H1 (cell line): ENCODE data around the gene ATG4D. TPM values are rescaled to one million over a fixed set of nuclear protein-coding genes. Genes with fewer than 3 reads are reported as not detected.
A peak's percentile ranks its signal among the peaks of the same experiment; 100 is the strongest.

Source experiments
- CTCF ChIA-PET: fragments of 300-600 bp; sonication (Branson Sonifier 250); formaldehyde crosslinking; loops from one replicate; lab custom pipeline; 2021; ENCODE audit not compliant: partially characterized antibody; lab: Charles Lee
- POLR2A ChIA-PET: fragments of 300-600 bp; sonication (Branson Sonifier 250); formaldehyde crosslinking; loops from one replicate; lab custom pipeline; 2021; ENCODE audit warnings: inconsistent platforms; ENCODE audit not compliant: partially characterized antibody; lab: Charles Lee
- DNase-seq, 2 experiments: peaks; one replicate each; pipeline versions ENCODE4 v3.0.0 to v3.0.0-alpha.2; 2010 to 2022; ENCODE audit warnings: low spot score in 2 of 2, low read depth in 1 of 2, mixed read lengths in 1 of 2
- FAIRE-seq: peaks from 2 replicates; lab custom pipeline; 2011; peaks lifted over from hg19 to GRCh38; lab: Jason Lieb, UNC
- H2AFZ ChIP-seq: 2 replicates; pipeline ENCODE4 v1.8.1; 2012; ENCODE audit warnings: low read length, inconsistent platforms
- H2AK5ac ChIP-seq: 2 replicates; pipeline ENCODE4 v1.6.1; 2013; ENCODE audit warnings: low read depth, low read length
- H2BK120ac ChIP-seq: replicated peaks from 2 replicates; pipeline ENCODE3; 2013; ENCODE audit warnings: low read depth, low read length, inconsistent platforms
- H2BK12ac ChIP-seq: 2 replicates; pipeline ENCODE4 v1.6.1; 2013; ENCODE audit warnings: low read depth, low read length
- H2BK15ac ChIP-seq: 2 replicates; pipeline ENCODE4 v1.6.1; 2013; ENCODE audit warnings: low read length
- H2BK20ac ChIP-seq: 2 replicates; pipeline ENCODE4 v1.6.1; 2013; ENCODE audit warnings: low read length
- H2BK5ac ChIP-seq: 2 replicates; pipeline ENCODE4 v1.6.1; 2013; ENCODE audit warnings: low read depth, low read length
- H3K14ac ChIP-seq: 2 replicates; pipeline ENCODE4 v1.6.1; 2013; ENCODE audit warnings: inconsistent platforms; ENCODE audit not compliant: insufficient read length
- H3K18ac ChIP-seq: 2 replicates; pipeline ENCODE4 v1.6.1; 2013; ENCODE audit warnings: low read length; ENCODE audit errors: extremely low read depth
- H3K23ac ChIP-seq: 2 replicates; pipeline ENCODE4 v1.6.1; 2013; ENCODE audit warnings: inconsistent platforms; ENCODE audit not compliant: insufficient read length
- H3K23me2 ChIP-seq: 2 replicates; pipeline ENCODE4 v1.6.1; 2013; ENCODE audit warnings: low read depth, low read length
- H3K27ac ChIP-seq: 2 replicates; pipeline ENCODE4 v1.6.1; 2011; ENCODE audit warnings: low read depth, low read length, inconsistent platforms
- H3K27me3 ChIP-seq, 4 experiments: replicated peaks in 1 of 4; 1 replicate in 1 of 4; 2 replicates in 3 of 4; pipeline versions ENCODE4 v1.6.1 to v1.8.1; 2011 to 2013; ENCODE audit warnings: low read length in 3 of 4, mild to moderate bottlenecking in 3 of 4, inconsistent platforms in 2 of 4, mixed read lengths in 2 of 4, moderate library complexity in 1 of 4; ENCODE audit not compliant: control insufficient read depth in 3 of 4, insufficient read depth in 3 of 4; ENCODE audit errors: extremely low read depth in 1 of 4
- H3K36me3 ChIP-seq, 4 experiments: 2 replicates each; pipeline versions ENCODE4 v1.6.1 to v1.8.1; 2011 to 2013; ENCODE audit warnings: mild to moderate bottlenecking in 4 of 4, low read length in 3 of 4, moderate library complexity in 2 of 4, control low read depth in 1 of 4, inconsistent platforms in 1 of 4; ENCODE audit not compliant: insufficient read depth in 4 of 4, control insufficient read depth in 2 of 4
- H3K4ac ChIP-seq: replicated peaks from 2 replicates; pipeline ENCODE3; 2013; ENCODE audit warnings: low read length, low read depth, mixed read lengths, inconsistent platforms; ENCODE audit not compliant: insufficient read length
- H3K4me1 ChIP-seq, 4 experiments: replicated peaks in 1 of 4; 1 replicate in 1 of 4; 2 replicates in 3 of 4; pipeline versions ENCODE4 v1.6.1 to v1.8.1; 2011 to 2013; ENCODE audit warnings: low read length in 3 of 4, inconsistent platforms in 2 of 4, mixed read lengths in 1 of 4; ENCODE audit not compliant: insufficient read depth in 4 of 4, control insufficient read depth in 3 of 4
- H3K4me2 ChIP-seq, 2 experiments: 2 replicates each; pipeline versions ENCODE4 v1.6.1 to v1.8.1; 2011 to 2013; ENCODE audit warnings: low read depth in 2 of 2, low read length in 2 of 2, control low read depth in 1 of 2, inconsistent platforms in 1 of 2, mild to moderate bottlenecking in 1 of 2; ENCODE audit not compliant: insufficient read depth in 1 of 2
- H3K4me3 ChIP-seq, 4 experiments: fragments of 200-600, 300-600 bp in 1 of 4; sonication (generic), shearing (Covaris generic), sonication (Bioruptor Twin) in 1 of 4; 2 replicates each; pipeline versions ENCODE4 v1.5.1 to v1.8.1; 2011 to 2016; ENCODE audit warnings: low read length in 4 of 4, low read depth in 3 of 4, control low read depth in 2 of 4, inconsistent platforms in 2 of 4, mild to moderate bottlenecking in 2 of 4, mixed read lengths in 1 of 4, moderate library complexity in 1 of 4; ENCODE audit not compliant: insufficient read depth in 2 of 4; ENCODE audit errors: extremely low read depth in 1 of 4
- H3K56ac ChIP-seq: replicated peaks from 2 replicates; pipeline ENCODE3; 2013; ENCODE audit warnings: low read depth, mild to moderate bottlenecking, mixed read lengths, low read length, inconsistent platforms; ENCODE audit not compliant: insufficient read length
- H3K79me1 ChIP-seq: 2 replicates; pipeline ENCODE4 v1.6.1; 2013; ENCODE audit warnings: low read depth, low read length, control low read depth
- H3K79me2 ChIP-seq, 2 experiments: 2 replicates each; pipeline versions ENCODE4 v1.6.1 to v1.8.1; 2012 to 2013; ENCODE audit warnings: low read length in 2 of 2, mild to moderate bottlenecking in 2 of 2, inconsistent platforms in 1 of 2; ENCODE audit not compliant: insufficient read depth in 2 of 2, control insufficient read depth in 1 of 2
- H3K9ac ChIP-seq, 4 experiments: replicated peaks in 1 of 4; 1 replicate in 1 of 4; 2 replicates in 3 of 4; pipeline versions ENCODE4 v1.6.1 to v1.8.1; 2011 to 2013; ENCODE audit warnings: low read depth in 3 of 4, low read length in 3 of 4, control low read depth in 2 of 4, mild to moderate bottlenecking in 2 of 4, moderate library complexity in 2 of 4, inconsistent platforms in 1 of 4; ENCODE audit errors: extremely low read depth in 1 of 4
- H3K9me3 ChIP-seq, 2 experiments: 2 replicates each; pipeline versions ENCODE4 v1.6.1 to v1.8.1; 2012 to 2013; ENCODE audit warnings: mild to moderate bottlenecking in 2 of 2, moderate library complexity in 2 of 2, control low read depth in 1 of 2, inconsistent platforms in 1 of 2, low read depth in 1 of 2, low read length in 1 of 2, mixed read lengths in 1 of 2; ENCODE audit not compliant: insufficient read depth in 2 of 2
- H4K20me1 ChIP-seq, 2 experiments: replicated peaks in 1 of 2; 2 replicates each; pipeline versions ENCODE3 to v1.8.1; 2011 to 2013; ENCODE audit warnings: inconsistent platforms in 2 of 2, low read length in 2 of 2, mild to moderate bottlenecking in 1 of 2; ENCODE audit not compliant: insufficient read depth in 2 of 2, control insufficient read depth in 1 of 2
- H4K5ac ChIP-seq: 2 replicates; pipeline ENCODE4 v1.6.1; 2013; ENCODE audit warnings: low read length, low read depth, mixed read lengths, inconsistent platforms; ENCODE audit not compliant: insufficient read length
- H4K8ac ChIP-seq: 2 replicates; pipeline ENCODE4 v1.8.0; 2013; ENCODE audit warnings: mild to moderate bottlenecking, moderate library complexity, low read length, inconsistent platforms; ENCODE audit not compliant: insufficient read depth; ENCODE audit errors: extremely low read depth
- H4K91ac ChIP-seq: replicated peaks from 2 replicates; pipeline ENCODE3; 2013; ENCODE audit warnings: low read length, mixed read lengths, inconsistent platforms; ENCODE audit not compliant: insufficient read length
- BCL11A ChIP-seq, 2 experiments: IDR thresholded peaks; one replicate each; pipeline ENCODE4 v1.6.1; 2011; ENCODE audit warnings: low read depth in 2 of 2, low read length in 2 of 2, mild to moderate bottlenecking in 2 of 2
- CBX5 ChIP-seq: fragments of 300-800, 300-1000 bp; sonication (generic); IDR thresholded peaks from 2 replicates; pipeline ENCODE4 v1.7.1; 2016; ENCODE audit warnings: antibody characterized with exemption, low read length, low read depth
- CTBP2 ChIP-seq: IDR thresholded peaks from 2 replicates; pipeline ENCODE4 v1.7.0; 2011; ENCODE audit warnings: borderline replicate concordance, mild to moderate bottlenecking, moderate library complexity, mixed read lengths, low read length; ENCODE audit not compliant: insufficient read depth, insufficient read length
- FOSL1 ChIP-seq: IDR thresholded peaks from 2 replicates; pipeline ENCODE4 v1.6.1; 2011; ENCODE audit warnings: mild to moderate bottlenecking, low read depth, low read length, moderate library complexity; ENCODE audit not compliant: insufficient read depth
- GABPA ChIP-seq: IDR thresholded peaks from 2 replicates; pipeline ENCODE4 v1.6.1; 2011; ENCODE audit warnings: mild to moderate bottlenecking, low read length, moderate library complexity, borderline replicate concordance; ENCODE audit not compliant: insufficient read depth
- HDAC2 ChIP-seq, 2 experiments: fragments of 300-600 bp in 1 of 2; sonication (generic) in 1 of 2; IDR thresholded peaks; 2 replicates each; pipeline ENCODE4 v1.6.1; 2011 to 2012; ENCODE audit warnings: low read depth in 2 of 2, low read length in 2 of 2, mild to moderate bottlenecking in 2 of 2, moderate library complexity in 2 of 2, borderline replicate concordance in 1 of 2, inconsistent platforms in 1 of 2
- NANOG ChIP-seq: IDR thresholded peaks from 2 replicates; pipeline ENCODE4 v1.6.1; 2011; ENCODE audit warnings: low read length, low read depth, mild to moderate bottlenecking, inconsistent platforms; ENCODE audit not compliant: insufficient read depth, poor library complexity, severe bottlenecking
- POLR2A ChIP-seq, 2 experiments: IDR thresholded peaks; 1 replicate in 1 of 2; 2 replicates in 1 of 2; pipeline ENCODE4 v1.6.1; 2011; ENCODE audit warnings: low read depth in 2 of 2, low read length in 2 of 2, mild to moderate bottlenecking in 2 of 2; ENCODE audit errors: control extremely low read depth in 1 of 2
- RBBP5 ChIP-seq: IDR thresholded peaks from 2 replicates; pipeline ENCODE4 v1.7.1; 2012; ENCODE audit warnings: low read depth, mild to moderate bottlenecking, inconsistent platforms, low read length, moderate library complexity, borderline replicate concordance
- SAP30 ChIP-seq: fragments of 300-600 bp; sonication (generic); IDR thresholded peaks from 2 replicates; pipeline ENCODE4 v1.7.1; 2012; ENCODE audit warnings: low read length, moderate library complexity, mild to moderate bottlenecking, inconsistent platforms; ENCODE audit not compliant: insufficient read depth, insufficient replicate concordance
- ZNF274 ChIP-seq: IDR thresholded peaks from 2 replicates; pipeline ENCODE4 v1.7.0; 2012; ENCODE audit warnings: low read length, borderline replicate concordance; ENCODE audit errors: extremely low read depth
- WGBS, 2 experiments: shearing (Covaris generic) in 1 of 2; methylation state at CpG; one replicate each; pipeline versions ENCODE4 v1.1.6 to v1.1.7; 2013 to 2015; ENCODE audit warnings: low lambda C conversion rate in 2 of 2, mixed read lengths in 2 of 2, inconsistent platforms in 1 of 2, low coverage in 1 of 2, missing lambda C conversion rate in 1 of 2; ENCODE audit not compliant: insufficient replicate concordance in 2 of 2, insufficient coverage in 1 of 2, insufficient read length in 1 of 2; ENCODE audit errors: extremely low coverage in 1 of 2, missing lambda C conversion rate in 1 of 2; 5-methylcytosine and 5-hydroxymethylcytosine counted together
- polyA plus RNA-seq, 7 experiments: library from polyadenylated mRNA; depleted of rRNA in 3 of 7; stranded (reverse) in 5 of 7; unstranded in 2 of 7; fragments of >200 nt in 5 of 7; fragments of 200-250 nt in 2 of 7; gene quantifications; 1 replicate in 5 of 7; 2 replicates in 1 of 7; 4 replicates in 1 of 7; pipeline versions ENCODE4 v1.2.1 to v1.2.3, GENCODE V29; 2011 to 2013; ENCODE audit warnings: missing spikeins in 2 of 7, mixed read lengths in 2 of 7
- total RNA-seq: library from RNA; stranded (reverse); fragmentation: NEBNext Ultra II Directional; extraction: Animal tissue kit (Norgen Biotek cat#: 25700); gene quantifications from 2 replicates; pipeline ENCODE4 v1.2.1, GENCODE V29; 2021
- TF ChIP-seq, protein P1 (sequence below): IDR thresholded peaks from 2 replicates; pipeline ENCODE4 v1.6.1; 2011; ENCODE audit warnings: low read depth, mild to moderate bottlenecking, low read length; ENCODE audit not compliant: insufficient read depth

Gene ATG4D
- total and polyA plus RNA-seq, 2 of the 8 experiments (the other 6 are each of a cell fraction or from before 2014, with no cell fraction given) = 39.6 to 43.7 TPM

DNA sequence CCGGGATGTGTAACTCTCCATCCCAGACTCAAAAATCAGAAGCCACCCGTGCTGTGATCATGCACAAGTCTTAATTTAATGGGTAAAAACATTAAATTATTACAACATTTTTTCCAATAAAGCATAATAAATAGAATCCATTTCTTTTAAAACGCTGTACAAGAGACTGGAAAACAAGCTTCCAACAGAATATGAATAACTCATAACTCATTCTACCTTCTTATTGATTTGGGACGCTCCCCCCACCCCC is 22.6 kb downstream of the ATG4D start:
- Histone ChIP-seq H3K9ac (no peak overlapping the region), H4K8ac (no peak overlapping the region), H3K4ac (no peak overlapping the region), H4K20me1 (peaks cover 0 to 4% of the 10 kb centered on the region in 2 experiments), H3K79me2 (peaks cover 0 to 10% of the 10 kb centered on the region in 2 experiments; a peak in 2 of 4 replicates), H2BK120ac (no peak overlapping the region), H3K23ac (no peak overlapping the region), H2BK20ac (no peak overlapping the region), H4K91ac (no peak overlapping the region), H2AK5ac (no peak overlapping the region), H4K5ac (no peak overlapping the region), H3K56ac (no peak overlapping the region), H2BK5ac (no peak overlapping the region), H2AFZ (no peak overlapping the region), H3K14ac (no peak overlapping the region), H3K79me1 (peaks cover 4% of the 10 kb centered on the region; the same call in 1 of the 2 replicates), H2BK12ac (no peak overlapping the region), H2BK15ac (no peak overlapping the region), H3K27me3 (peaks cover 0 to 10% (median 7%) of the 10 kb centered on the region in 4 experiments; a peak in 4 of 7 replicates), H3K18ac (no peak overlapping the region), H3K27ac (no peak overlapping the region), H3K4me3 (peak overlapping the region; percentile 22 to 82 (median 55); a peak in 6 of 8 replicates), H3K23me2 (peaks cover 18% of the 10 kb centered on the region), H3K36me3 (peaks cover 2 to 16% (median 4%) of the 10 kb centered on the region in 4 experiments; a peak in 5 of 8 replicates), H3K9me3 (no peaks in the 10 kb centered on the region), H3K4me1 (peaks cover 0 to 19% (median 9%) of the 10 kb centered on the region in 4 experiments; a peak in 6 of 7 replicates), H3K4me2 (peak overlapping the region; percentile 59 to 80)
- CTCF ChIA-PET = interaction anchor here (1.1 to 2.5 kb wide), 4 partner anchors 10 to 78 kb away, joined by 4 to 11 read pairs (median 5); no protein-coding TSS in a partner anchor
- FAIRE-seq (no peak), DNase-seq (no peak)
- POLR2A ChIA-PET = interaction anchor here (0.6 to 1.4 kb wide), 10 partner anchors 10 to 172 kb away, joined by 3 to 7 read pairs (median 3); no protein-coding TSS in a partner anchor
- 41% methylated on average over 4 of the region's 4 CpGs; no CpG with 5 or more reads in 1 of the 2 experiments for WGBS, 2 experiments
- TF ChIP-seq BCL11A (IDR thresholded peaks at IDR 0.05; ENCODE audit: low read depth in 2 of 2, low read length in 2 of 2) (no peak), NANOG (no peak), CBX5 (no peak), CTBP2 (no peak), RBBP5 (no peak), GABPA (no peak), POLR2A (IDR thresholded peaks at IDR 0.05; ENCODE audit: control extremely low read depth in 1 of 2, low read depth in 2 of 2, low read length in 2 of 2) (no peak), ZNF274 (no peak), SAP30 (no peak), FOSL1 (no peak), HDAC2 (IDR thresholded peaks at IDR 0.05; ENCODE audit: borderline replicate concordance in 1 of 2, low read depth in 2 of 2, low read length in 2 of 2) (no peak)
- TF ChIP-seq, protein P1, sequence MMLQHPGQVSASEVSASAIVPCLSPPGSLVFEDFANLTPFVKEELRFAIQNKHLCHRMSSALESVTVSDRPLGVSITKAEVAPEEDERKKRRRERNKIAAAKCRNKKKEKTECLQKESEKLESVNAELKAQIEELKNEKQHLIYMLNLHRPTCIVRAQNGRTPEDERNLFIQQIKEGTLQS = no peak
